Central memory CD8-positive, alpha-beta T cell (primary cell): Measurements from ENCODE around the gene IFNLR1.
A peak's percentile ranks its signal among the peaks of the same experiment; 100 is the strongest.

Experiments used
- ATAC-seq: fragments of 150-1000 bp; cut with Tn5 transposase; replicated peaks from 2 replicates; pipeline ENCODE4 v1.10.0; 2022; ENCODE audit warnings: mild to moderate bottlenecking, moderate FRiP score, moderate number of reproducible peaks; ENCODE audit not compliant: poor library complexity, severe bottlenecking; ENCODE audit errors: extremely low read depth
- DNase-seq, 2 donors: peaks; one replicate each; pipeline ENCODE4 v3.0.0; 2021; ENCODE audit warnings: low spot score in 2 of 2
- H3K27ac Mint-ChIP-seq: one replicate; pipeline ENCODE4 v1.8.0; 2022; ENCODE audit warnings: low read depth, mild to moderate bottlenecking, moderate library complexity, mixed read lengths
- H3K27me3 Mint-ChIP-seq: one replicate; pipeline ENCODE4 v1.8.0; 2022; ENCODE audit warnings: mixed read lengths
- H3K36me3 Mint-ChIP-seq: one replicate; pipeline ENCODE4 v1.8.0; 2022; ENCODE audit warnings: mild to moderate bottlenecking, moderate library complexity, mixed read lengths; ENCODE audit not compliant: insufficient read depth
- H3K4me1 Mint-ChIP-seq: one replicate; pipeline ENCODE4 v1.8.0; 2022; ENCODE audit warnings: mixed read lengths
- H3K4me3 Mint-ChIP-seq: one replicate; pipeline ENCODE4 v1.8.0; 2022; ENCODE audit warnings: mild to moderate bottlenecking, moderate library complexity, mixed read lengths
- H3K9me3 Mint-ChIP-seq: one replicate; pipeline ENCODE4 v1.8.0; 2022; ENCODE audit warnings: mixed read lengths

The IFNLR1 gene

GRCh38 chr1:24119859-24120756 lies 67.0 kb downstream of the IFNLR1 start:
- no peaks in the 10 kb centered on the region for H3K9me3 Mint-ChIP-seq
- no peak for DNase-seq
- ATAC-seq = no peak
- no peaks in the 10 kb centered on the region for H3K4me1 Mint-ChIP-seq
- H3K4me3 Mint-ChIP-seq = no peak overlapping the region
- peaks cover 53% of the 10 kb centered on the region for H3K27me3 Mint-ChIP-seq
- H3K27ac Mint-ChIP-seq = no peak overlapping the region
- peaks cover 2% of the 10 kb centered on the region for H3K36me3 Mint-ChIP-seq

DNA sequence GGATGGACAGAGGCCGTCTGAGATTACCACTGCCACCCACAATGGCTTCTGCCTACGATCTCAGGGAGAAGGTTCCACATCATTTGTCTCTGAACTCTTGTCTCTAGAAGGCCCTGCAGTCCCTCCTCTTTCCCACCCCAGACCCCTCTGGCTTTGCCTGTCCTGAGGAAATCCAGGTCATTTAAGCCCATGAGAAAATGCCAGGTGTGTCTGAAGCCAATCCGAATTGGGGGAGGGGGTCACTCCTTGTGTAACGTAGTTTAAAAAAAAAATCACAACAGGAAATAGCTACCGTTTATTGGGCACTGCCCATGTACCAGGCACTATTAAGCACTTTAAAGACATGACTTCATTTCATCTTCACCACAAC lies 67.6 kb downstream of the IFNLR1 start:
- ATAC-seq (no peak), DNase-seq (no peak)
- no peak overlapping the region for H3K27ac Mint-ChIP-seq
- peaks cover 2% of the 10 kb centered on the region for H3K36me3 Mint-ChIP-seq
- no peaks in the 10 kb centered on the region for H3K9me3 Mint-ChIP-seq
- H3K27me3 Mint-ChIP-seq = peaks cover 54% of the 10 kb centered on the region
- H3K4me3 Mint-ChIP-seq = no peak overlapping the region
- H3K4me1 Mint-ChIP-seq = no peaks in the 10 kb centered on the region

- H3K27ac Mint-ChIP-seq = no peak overlapping the region
Observed at GRCh38 chr1:24118410-24119242, 68.5 kb downstream of the IFNLR1 start.

DNA sequence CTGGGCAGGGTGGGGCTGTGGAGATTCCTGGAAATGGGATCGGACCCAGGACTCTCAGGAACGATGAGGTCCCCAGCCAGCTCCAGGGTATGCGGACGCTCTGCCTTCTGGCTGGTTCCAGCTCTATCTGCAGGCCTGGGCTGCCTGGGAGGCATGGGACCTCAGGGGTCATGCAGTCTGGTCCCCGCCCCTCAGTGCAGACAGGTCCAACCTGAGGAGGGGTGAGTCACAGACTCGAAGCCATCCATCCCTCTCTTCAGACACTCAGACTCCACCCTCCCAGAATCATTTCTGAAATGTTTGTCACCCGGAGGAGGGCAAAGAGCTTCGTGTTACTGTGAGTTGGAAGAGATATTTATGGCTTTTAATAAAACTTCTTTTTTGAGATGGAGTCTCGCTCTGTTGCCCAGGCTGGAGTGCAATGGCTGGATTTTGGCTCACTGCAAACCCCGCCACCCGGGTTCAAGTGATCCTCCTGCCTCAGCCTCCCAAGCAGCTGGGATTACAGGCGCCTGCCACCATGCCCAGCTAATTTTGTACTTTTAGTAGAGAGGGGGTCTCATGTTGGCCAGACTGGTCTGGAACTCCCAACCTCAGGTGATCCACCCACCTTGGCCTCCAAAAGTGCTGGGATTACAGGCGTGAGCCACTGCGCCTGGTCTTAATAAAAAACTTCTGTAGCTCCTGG lies 69.2 kb downstream of the IFNLR1 start:
- H3K9me3 Mint-ChIP-seq = no peaks in the 10 kb centered on the region
- no peak for DNase-seq

More at GRCh38 chr1:24118410-24119242, 68.5 kb downstream of the IFNLR1 start:
- Mint-ChIP-seq H3K9me3 (no peaks in the 10 kb centered on the region), H3K36me3 (peaks cover 4% of the 10 kb centered on the region), H3K27me3 (peaks cover 62% of the 10 kb centered on the region), H3K4me3 (no peak overlapping the region), H3K4me1 (no peaks in the 10 kb centered on the region)
- ATAC-seq = no peak
- no peak for DNase-seq

GRCh38 chr1:24117132-24117531 lies 70.0 kb downstream of the IFNLR1 start:
- no peaks in the 10 kb centered on the region for H3K4me1 Mint-ChIP-seq
- no peak overlapping the region for H3K27ac Mint-ChIP-seq
- peaks cover 5% of the 10 kb centered on the region for H3K36me3 Mint-ChIP-seq
- peaks cover 77% of the 10 kb centered on the region for H3K27me3 Mint-ChIP-seq
- H3K4me3 Mint-ChIP-seq = no peak overlapping the region
- no peaks in the 10 kb centered on the region for H3K9me3 Mint-ChIP-seq
- ATAC-seq = no peak
- no peak for DNase-seq

More for the DNA sequence above, 69.2 kb downstream of the IFNLR1 start:
- Mint-ChIP-seq H3K27ac (no peak overlapping the region), H3K36me3 (peaks cover 5% of the 10 kb centered on the region), H3K27me3 (peaks cover 70% of the 10 kb centered on the region), H3K4me1 (no peaks in the 10 kb centered on the region), H3K4me3 (no peak overlapping the region)
- ATAC-seq = no peak

GRCh38 chr1:24114753-24115152 lies 72.3 kb downstream of the IFNLR1 start:
- no peaks in the 10 kb centered on the region for H3K4me1 Mint-ChIP-seq
- no peak overlapping the region for H3K4me3 Mint-ChIP-seq
- peaks cover 68% of the 10 kb centered on the region for H3K27me3 Mint-ChIP-seq
- DNase-seq = no peak
- H3K27ac Mint-ChIP-seq = no peak overlapping the region
- peaks cover 5% of the 10 kb centered on the region for H3K36me3 Mint-ChIP-seq
- no peaks in the 10 kb centered on the region for H3K9me3 Mint-ChIP-seq
- no peak for ATAC-seq

DNA sequence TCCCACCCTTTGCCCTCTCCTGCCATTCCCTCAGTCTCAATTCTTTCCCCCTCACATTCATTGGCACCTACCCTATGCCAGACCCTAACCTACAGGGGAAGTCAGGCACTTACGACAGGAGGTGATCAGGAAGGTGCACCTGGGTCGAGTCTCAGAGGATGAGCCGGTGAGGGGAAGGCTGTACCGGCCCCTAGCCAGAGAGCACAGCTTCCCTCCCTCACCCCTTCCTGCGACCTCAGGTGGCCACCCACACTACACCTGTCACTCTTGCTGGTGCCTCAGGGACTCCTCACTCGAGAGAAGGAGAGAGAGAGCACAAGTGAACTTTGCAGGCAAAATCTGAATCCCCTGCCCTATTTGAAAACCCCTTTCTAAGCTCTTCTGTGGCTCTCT lies 73.5 kb downstream of the IFNLR1 start:
- H3K4me3 Mint-ChIP-seq = no peak overlapping the region
- ATAC-seq = no peak
- H3K4me1 Mint-ChIP-seq = no peaks in the 10 kb centered on the region
- H3K27ac Mint-ChIP-seq = no peak overlapping the region
- H3K9me3 Mint-ChIP-seq = no peaks in the 10 kb centered on the region
- H3K27me3 Mint-ChIP-seq = peaks cover 65% of the 10 kb centered on the region
- H3K36me3 Mint-ChIP-seq = peaks cover 3% of the 10 kb centered on the region
- DNase-seq = no peak

DNA sequence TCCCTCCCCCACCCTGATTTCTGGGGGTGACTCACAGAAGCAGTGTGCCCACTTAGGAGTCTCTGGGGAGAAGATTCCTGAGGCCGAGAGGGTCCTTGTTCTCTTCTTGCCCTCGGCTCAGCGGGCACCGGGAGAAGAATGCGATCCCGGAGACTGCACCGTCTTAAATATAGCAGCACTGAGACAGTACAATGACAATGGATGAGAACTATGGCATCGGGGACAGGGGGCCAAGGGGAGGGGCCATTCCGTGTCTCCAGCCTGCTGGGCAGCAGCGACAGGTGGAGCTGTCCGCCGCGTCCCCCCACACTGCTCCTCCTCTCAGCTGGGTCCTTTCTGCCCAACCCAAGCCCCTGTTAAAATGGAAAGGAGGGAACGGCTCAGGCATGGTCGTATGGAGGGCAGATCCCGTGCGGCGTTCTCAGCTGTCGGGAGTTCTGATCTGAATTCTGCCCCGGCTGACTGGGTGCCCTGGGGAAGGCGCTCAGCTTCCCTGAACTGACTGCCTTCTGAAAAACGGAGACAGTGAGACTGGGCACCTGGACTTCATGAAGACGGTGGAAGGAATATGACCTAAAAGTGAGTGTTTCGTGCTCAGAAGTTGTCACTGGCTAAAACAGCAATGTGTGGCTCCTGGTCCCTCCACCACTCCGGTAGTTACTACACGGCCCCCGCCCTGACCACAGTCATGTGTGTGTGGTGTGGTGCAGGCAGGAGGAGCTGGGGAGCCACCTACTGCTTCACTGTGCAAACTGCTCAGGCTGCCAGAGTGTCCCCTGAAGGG lies 74.9 kb downstream of the IFNLR1 start, which contains the start of gene MYOM3:
Gene MYOM3 (minus strand): TSS at position 140 of the 784 bp plus-strand sequence. CDS start 3,499 bp downstream, outside the sequence.
- no peaks in the 10 kb centered on the region for H3K9me3 Mint-ChIP-seq
- peaks cover 3% of the 10 kb centered on the region for H3K36me3 Mint-ChIP-seq
- no peaks in the 10 kb centered on the region for H3K4me1 Mint-ChIP-seq
- ATAC-seq (peak; percentile 70), DNase-seq (peak in 1 of 2 donors; percentile 30)
- no peak within 1 kb of the TSS for H3K4me3 Mint-ChIP-seq
- H3K27me3 Mint-ChIP-seq = peaks cover 50% of the 10 kb centered on the region
- H3K27ac Mint-ChIP-seq = no peak within 1 kb of the TSS

DNA sequence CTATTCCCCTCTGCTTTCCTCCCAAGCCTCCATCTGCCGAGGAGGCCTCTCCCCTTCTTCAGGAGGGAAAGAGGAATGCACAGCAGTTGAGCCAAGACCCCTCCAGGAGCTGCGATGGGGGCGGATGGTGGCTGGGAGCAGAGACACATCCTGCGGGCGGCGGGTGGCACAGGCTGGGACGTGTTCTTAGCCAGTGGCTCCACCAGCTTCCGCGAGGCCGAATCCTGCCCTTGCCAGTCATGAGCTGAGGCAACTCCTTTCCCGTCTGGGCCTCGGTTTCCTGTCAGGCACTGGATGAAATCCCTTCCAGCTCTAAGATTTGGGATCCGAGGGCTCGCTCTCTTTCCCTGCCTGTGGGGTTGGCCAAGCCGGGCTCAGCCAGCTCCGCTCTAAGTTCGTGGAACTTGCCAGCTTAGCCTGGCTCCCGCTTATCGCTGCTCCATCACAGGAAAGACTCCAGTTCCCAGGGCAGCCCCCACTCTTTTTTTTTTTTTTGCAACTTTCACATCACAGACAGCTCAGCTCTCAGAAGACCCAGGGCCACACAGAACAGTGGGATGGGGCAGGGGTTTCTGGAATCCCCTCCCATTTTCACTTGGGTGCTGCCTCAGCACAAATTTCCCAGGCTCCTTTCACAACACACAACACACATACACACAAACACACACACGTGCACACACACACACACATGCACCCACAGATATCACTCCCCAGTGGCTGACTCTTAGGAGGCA lies 75.7 kb downstream of the IFNLR1 start:
- Mint-ChIP-seq H3K4me1 (no peaks in the 10 kb centered on the region), H3K9me3 (no peaks in the 10 kb centered on the region), H3K36me3 (peaks cover 3% of the 10 kb centered on the region), H3K27ac (no peak overlapping the region), H3K4me3 (no peak overlapping the region), H3K27me3 (peaks cover 42% of the 10 kb centered on the region)
- DNase-seq (no peak), ATAC-seq (no peak)

- Mint-ChIP-seq H3K4me1 (no peaks in the 10 kb centered on the region), H3K4me3 (no peak overlapping the region), H3K27me3 (peaks cover 36% of the 10 kb centered on the region), H3K27ac (no peak overlapping the region), H3K36me3 (peaks cover 3% of the 10 kb centered on the region), H3K9me3 (no peaks in the 10 kb centered on the region)
- no peak for DNase-seq
- no peak for ATAC-seq
Observed at GRCh38 chr1:24110642-24111261, 76.3 kb downstream of the IFNLR1 start.
